GM12874 (cell line): ENCODE data around the gene F13A1.

Experiments used
- TF ChIP-seq, protein P1 (sequence below): IDR thresholded peaks from 2 replicates; pipeline ENCODE4 v1.5.1; 2011; ENCODE audit warnings: low read depth, mild to moderate bottlenecking, control low read depth, low read length, moderate library complexity; ENCODE audit not compliant: insufficient read depth

Gene F13A1

DNA sequence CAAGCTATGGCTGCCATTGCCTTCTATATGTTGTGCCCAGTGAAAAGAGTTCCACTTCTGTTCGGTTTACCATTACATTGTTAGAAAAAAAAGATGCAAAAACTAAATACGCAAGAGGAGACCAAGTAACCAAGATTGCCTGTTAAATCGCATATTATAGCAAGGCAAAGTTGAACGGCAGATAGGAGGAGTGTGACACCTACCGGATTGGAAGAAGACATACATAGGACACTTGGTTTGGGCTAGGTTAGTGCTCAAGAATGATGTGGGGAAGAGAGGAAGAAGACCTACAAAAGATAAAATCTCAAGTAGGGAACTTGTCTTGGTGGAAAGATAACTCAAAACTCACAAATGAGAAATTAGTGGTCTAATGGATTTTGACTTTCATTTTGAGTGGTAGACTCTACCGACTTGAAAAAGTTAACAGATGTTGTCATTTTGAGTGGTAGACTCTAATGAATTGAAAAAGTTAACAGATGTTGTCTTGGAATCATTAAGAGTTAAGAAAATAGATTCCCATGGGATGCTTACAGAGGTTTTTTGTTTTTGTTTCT is 95.5 kb downstream of the F13A1 start:
- TF ChIP-seq, protein P1, sequence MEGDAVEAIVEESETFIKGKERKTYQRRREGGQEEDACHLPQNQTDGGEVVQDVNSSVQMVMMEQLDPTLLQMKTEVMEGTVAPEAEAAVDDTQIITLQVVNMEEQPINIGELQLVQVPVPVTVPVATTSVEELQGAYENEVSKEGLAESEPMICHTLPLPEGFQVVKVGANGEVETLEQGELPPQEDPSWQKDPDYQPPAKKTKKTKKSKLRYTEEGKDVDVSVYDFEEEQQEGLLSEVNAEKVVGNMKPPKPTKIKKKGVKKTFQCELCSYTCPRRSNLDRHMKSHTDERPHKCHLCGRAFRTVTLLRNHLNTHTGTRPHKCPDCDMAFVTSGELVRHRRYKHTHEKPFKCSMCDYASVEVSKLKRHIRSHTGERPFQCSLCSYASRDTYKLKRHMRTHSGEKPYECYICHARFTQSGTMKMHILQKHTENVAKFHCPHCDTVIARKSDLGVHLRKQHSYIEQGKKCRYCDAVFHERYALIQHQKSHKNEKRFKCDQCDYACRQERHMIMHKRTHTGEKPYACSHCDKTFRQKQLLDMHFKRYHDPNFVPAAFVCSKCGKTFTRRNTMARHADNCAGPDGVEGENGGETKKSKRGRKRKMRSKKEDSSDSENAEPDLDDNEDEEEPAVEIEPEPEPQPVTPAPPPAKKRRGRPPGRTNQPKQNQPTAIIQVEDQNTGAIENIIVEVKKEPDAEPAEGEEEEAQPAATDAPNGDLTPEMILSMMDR, result no peak

DNA sequence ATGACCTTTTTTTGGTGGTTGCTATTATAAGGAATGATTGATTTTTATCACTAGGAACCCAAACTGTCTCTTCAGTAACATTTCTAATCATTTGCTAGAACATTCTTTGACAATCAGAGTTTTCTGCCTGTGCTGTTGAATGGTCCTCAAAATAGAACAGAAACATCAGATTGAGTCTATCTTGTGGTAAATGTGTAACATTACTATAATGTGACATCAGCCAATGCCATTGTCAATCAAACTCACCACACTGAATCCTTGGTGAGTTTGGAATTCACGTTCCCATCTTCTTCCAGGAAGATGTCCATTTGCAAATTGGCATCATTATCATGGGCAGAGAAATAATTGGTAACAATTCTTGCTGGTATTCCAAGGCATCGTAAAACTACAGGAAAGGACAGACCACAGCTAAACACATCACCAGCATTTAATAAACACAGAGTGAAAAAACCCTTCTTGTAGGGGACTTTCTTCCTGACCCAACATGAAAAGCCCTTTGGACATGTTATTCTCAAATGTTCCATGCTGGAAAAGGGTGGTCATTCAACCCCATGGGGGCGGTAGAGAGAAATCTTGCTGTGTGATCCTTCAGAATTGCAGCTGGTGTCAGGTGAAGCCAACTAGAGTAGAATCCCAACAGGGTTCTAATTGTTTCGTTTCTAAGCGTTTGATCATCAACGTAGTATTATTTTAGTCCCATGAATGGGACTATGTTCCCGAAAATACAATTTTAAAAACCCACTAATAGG is 98.5 kb downstream of the F13A1 start:
- TF ChIP-seq, protein P1, result peak; percentile 36; the same call in 1 of the 2 replicates

DNA sequence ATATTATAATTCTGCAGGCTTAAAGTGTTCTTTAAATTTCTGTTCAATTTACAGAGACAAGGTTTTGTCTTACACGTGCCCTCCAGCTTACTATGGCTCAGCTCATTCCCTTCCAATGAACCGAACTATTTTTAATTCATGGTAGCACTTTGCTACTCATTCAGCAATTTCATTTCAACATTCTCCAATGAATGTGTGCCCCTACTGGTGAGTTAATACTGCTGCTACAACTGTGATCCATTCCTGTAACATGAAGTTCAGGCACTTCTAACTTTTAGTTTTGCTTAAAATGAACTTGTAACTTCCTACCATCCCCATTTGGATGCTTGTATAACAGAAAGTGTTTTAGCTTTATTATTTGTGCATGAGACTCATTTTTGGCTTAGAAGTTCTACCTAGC is 99.7 kb downstream of the F13A1 start:
- TF ChIP-seq, protein P1, result peak; percentile 21; the same call in 1 of the 2 replicates

DNA sequence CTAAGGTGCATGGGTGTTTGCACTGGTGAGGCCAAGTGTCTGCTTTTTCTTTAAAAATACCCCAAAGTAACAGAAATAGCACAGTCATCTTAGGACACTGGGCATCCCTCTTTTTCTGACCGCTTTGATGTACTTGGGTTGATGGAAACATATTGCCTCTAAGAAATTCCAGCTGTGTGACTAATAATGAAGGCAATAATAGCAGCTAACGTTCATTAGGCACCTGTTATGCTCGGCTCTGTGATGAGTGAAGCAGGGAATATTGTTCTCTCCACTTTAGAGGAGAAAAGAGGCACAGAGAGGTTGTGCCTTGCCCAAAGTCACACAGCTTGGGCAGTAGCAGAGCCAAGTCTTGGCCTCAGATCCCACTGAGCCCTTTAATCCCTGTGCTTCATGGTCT is 100.7 kb downstream of the F13A1 start:
- TF ChIP-seq, protein P1, result no peak

DNA sequence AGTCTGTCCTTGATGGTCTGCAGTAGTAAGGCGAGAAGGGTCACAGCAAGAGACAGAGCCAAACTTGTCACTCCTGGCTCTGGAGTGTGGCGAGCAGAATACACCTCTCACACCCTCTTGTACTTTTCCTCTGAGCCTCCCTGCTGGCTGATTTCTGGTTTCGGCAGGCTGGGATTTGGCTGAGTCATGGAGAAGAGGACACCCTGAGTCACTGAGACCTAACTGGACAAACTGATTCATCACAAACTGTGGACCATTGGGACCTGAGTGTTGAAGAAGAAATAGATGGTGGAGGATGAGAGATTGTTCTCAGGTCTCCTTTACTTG is 101.7 kb downstream of the F13A1 start:
- TF ChIP-seq, protein P1, result no peak

DNA sequence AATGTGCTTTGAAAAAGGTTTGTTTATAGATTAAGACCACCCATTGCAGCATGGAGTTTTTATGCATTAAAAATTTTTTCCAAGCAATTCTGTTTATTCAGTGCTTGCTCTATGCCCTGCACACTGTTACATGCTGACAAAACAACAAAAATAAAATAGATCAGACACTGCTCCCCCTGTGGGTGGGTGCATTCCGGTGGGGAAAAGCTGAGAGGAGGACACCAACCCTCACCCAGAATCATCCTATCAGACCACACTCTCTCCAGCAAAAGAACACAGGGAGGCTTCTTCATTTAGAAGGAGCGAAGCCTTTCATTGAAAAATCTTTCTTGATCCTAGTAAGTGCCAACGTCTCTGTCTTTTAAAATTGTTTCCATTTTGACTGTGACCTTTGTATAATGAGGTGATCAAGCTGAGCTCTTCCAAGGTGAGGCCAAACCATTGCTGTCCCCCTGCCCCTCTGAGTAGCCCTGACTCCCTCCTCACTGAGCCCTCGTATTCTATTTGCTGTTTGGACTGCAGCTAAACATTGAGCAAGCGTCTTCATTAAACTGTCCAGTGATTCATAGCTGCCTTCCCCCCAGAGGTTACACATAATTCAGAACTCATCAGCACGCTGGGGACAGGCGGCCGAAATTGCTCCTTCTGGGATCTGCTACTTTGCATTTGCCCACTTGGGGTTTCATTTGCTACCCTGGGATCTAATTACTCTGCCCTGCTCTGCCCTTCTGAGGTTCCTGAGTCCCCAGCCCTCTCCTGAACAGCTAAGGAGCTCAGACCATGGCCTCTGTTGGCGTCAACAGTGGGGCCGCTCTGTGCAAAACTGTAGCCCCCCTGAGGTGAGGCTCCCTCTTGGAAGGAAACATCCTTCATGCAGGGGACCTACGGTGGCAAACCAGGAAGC is 102.4 kb downstream of the F13A1 start:
- TF ChIP-seq, protein P1, result no peak

DNA sequence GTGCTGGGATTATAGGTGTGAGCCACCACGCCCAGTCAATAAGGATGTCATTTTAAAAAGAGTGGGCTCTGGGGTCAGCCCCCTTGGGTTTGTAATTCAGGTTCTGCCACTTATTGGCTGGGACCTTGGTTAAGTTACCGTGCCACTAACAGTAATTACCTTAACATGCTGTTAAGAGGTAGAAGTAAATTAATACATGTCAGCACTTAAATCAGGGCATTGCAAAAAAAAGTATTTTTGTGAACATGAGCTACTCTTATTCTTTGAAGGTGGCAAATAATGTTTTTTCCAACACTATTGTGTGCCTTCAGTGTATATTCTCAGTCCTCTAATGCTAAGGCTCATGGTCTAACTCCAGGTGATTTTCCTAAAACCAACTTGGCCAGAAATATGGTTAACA is 109.5 kb downstream of the F13A1 start:
- TF ChIP-seq, protein P1, result no peak
